Measurements from ENCODE around the gene HPS5. TPM values are rescaled to one million over a fixed set of nuclear protein-coding genes. Genes with fewer than 3 reads are reported as not detected.

Gene HPS5
- total RNA-seq, 2 experiments from 2014 or later = 23.0 to 29.9 TPM

- Histone ChIP-seq H3K27ac (ENCODE audit: low read depth, low read length, poor library complexity, severe bottlenecking) (no peak overlapping the region), H3K79me2 (ENCODE audit: insufficient read depth, low read depth, low read length) (no peaks in the 10 kb centered on the region), H3K36me3 (ENCODE audit: insufficient read depth, low read length) (peaks cover 96% of the 10 kb centered on the region), H4K20me1 (ENCODE audit: insufficient read depth, low read length) (no peaks in the 10 kb centered on the region), H3K4me2 (ENCODE audit: low read length) (no peak overlapping the region), H3K9me2 (ENCODE audit: insufficient read depth, low read length) (no peaks in the 10 kb centered on the region), H2AFZ (ENCODE audit: low read length) (no peak overlapping the region), H3K9me3 (ENCODE audit: low read length) (no peaks in the 10 kb centered on the region), H3K4me3 (ENCODE audit: low read depth, low read length, poor library complexity, severe bottlenecking) (no peak overlapping the region), H3K4me1 (ENCODE audit: insufficient read depth, low read length, poor library complexity, severe bottlenecking) (no peaks in the 10 kb centered on the region)
- ChIA-PET CTCF (ENCODE audit: unreplicated experiment) (no interaction called here), POLR2A (interaction anchor here (0.6 to 1.7 kb wide), 5 partner anchors 10 to 226 kb away, joined by 3 to 15 read pairs (median 5); partner anchors contain the start of genes GTF2H1 and HPS5)
- intact Hi-C loops (cut with micrococcal nuclease; ENCODE audit: unreplicated experiment) = no loop called here
- TF ChIP-seq CTCF (conservative IDR thresholded peaks at IDR 0.05; ENCODE audit: low read length) = no peak
- TF ChIP-seq EZH2phosphoT487 (IDR thresholded peaks at IDR 0.05; ENCODE audit: borderline replicate concordance, low read depth, low read length) = no peak
- DNase-seq (ENCODE audit: low spot score) = no peak
- BruUV-seq (replicated peaks) = no TSS peak
Observed at GRCh38 chr11:18299721-18300120, 22.2 kb downstream of the HPS5 start.

GRCh38 chr11:18295316-18295715 is 26.6 kb downstream of the HPS5 start:
- POLR2A ChIA-PET = interaction anchor here (0.7 to 1.2 kb wide), 3 partner anchors 10 to 177 kb away, joined by 3 read pairs; no protein-coding TSS in a partner anchor

More at GRCh38 chr11:18295316-18295715, 26.6 kb downstream of the HPS5 start:
- Histone ChIP-seq H3K36me3 (ENCODE audit: insufficient read depth, low read length) (peaks cover 97% of the 10 kb centered on the region), H3K4me3 (ENCODE audit: low read depth, low read length, poor library complexity, severe bottlenecking) (no peak overlapping the region), H4K20me1 (ENCODE audit: insufficient read depth, low read length) (no peaks in the 10 kb centered on the region), H3K27ac (ENCODE audit: low read depth, low read length, poor library complexity, severe bottlenecking) (no peak overlapping the region), H3K9me3 (ENCODE audit: low read length) (no peaks in the 10 kb centered on the region), H3K4me2 (ENCODE audit: low read length) (no peak overlapping the region), H3K4me1 (ENCODE audit: insufficient read depth, low read length, poor library complexity, severe bottlenecking) (no peaks in the 10 kb centered on the region), H3K9me2 (ENCODE audit: insufficient read depth, low read length) (no peaks in the 10 kb centered on the region), H3K79me2 (ENCODE audit: insufficient read depth, low read depth, low read length) (no peaks in the 10 kb centered on the region), H2AFZ (ENCODE audit: low read length) (no peak overlapping the region)
- CTCF ChIA-PET (ENCODE audit: unreplicated experiment) = interaction anchor here (1.1 kb wide), 1 partner anchor 20 kb away, joined by 3 read pairs; no protein-coding TSS in a partner anchor
- intact Hi-C loops (cut with micrococcal nuclease; ENCODE audit: unreplicated experiment) = no loop called here
- BruUV-seq (replicated peaks) = no TSS peak
- TF ChIP-seq EZH2phosphoT487 (IDR thresholded peaks at IDR 0.05; ENCODE audit: borderline replicate concordance, low read depth, low read length) (no peak), CTCF (conservative IDR thresholded peaks at IDR 0.05; ENCODE audit: low read length) (no peak)
- DNase-seq (ENCODE audit: low spot score) = no peak

Data from OCI-LY7 (cell line).